ENCODE results near the gene HES5.

Gene HES5

DNA sequence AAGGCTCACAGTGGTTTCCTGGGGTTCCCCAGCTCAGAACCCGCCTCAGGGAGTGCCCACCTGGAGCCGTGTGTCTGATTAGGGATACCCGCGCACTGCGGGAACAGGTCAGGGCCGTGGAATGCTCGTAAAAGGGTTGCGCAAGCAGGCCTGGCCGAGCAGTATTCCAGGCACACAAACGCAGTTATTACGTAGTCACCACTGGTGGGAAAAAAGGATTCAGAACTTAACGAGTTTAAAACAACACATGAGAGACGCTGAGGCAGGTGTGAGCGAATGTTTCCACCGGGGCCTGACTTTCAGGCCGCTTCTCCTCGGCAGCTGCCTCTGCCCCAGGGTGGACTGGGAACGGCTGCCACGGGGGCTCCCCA lies 35.8 kb downstream of the HES5 start:
- Histone ChIP-seq H3K9me3 (ENCODE audit: control insufficient read depth, insufficient read depth, low read depth, low read length) (peaks cover 1% of the 10 kb centered on the region), H3K9ac (ENCODE audit: low read length) (no peak overlapping the region), H3K4me3 (ENCODE audit: low read depth, low read length) (no peak overlapping the region), H3K27ac (ENCODE audit: low read depth, low read length) (no peak overlapping the region), H3K27me3 (ENCODE audit: control insufficient read depth, insufficient read depth, low read length) (peaks cover 7% of the 10 kb centered on the region; the same call in 1 of the 2 replicates), H3K36me3 (ENCODE audit: control insufficient read depth, insufficient read depth, low read length) (no peaks in the 10 kb centered on the region), H3K4me1 (ENCODE audit: control insufficient read depth, insufficient read depth, low read length) (no peaks in the 10 kb centered on the region)

GRCh38 chr1:2493691-2494322 lies 36.3 kb downstream of the HES5 start:
- Histone ChIP-seq H3K9ac (ENCODE audit: low read length) (no peak overlapping the region), H3K27ac (ENCODE audit: low read depth, low read length) (no peak overlapping the region)

GRCh38 chr1:2493218-2493617 lies 36.8 kb downstream of the HES5 start:
- Histone ChIP-seq H3K27me3 (ENCODE audit: control insufficient read depth, insufficient read depth, low read length) (peaks cover 7% of the 10 kb centered on the region; the same call in 1 of the 2 replicates), H3K4me3 (ENCODE audit: low read depth, low read length) (no peak overlapping the region), H3K4me1 (ENCODE audit: control insufficient read depth, insufficient read depth, low read length) (no peaks in the 10 kb centered on the region), H3K9ac (ENCODE audit: low read length) (no peak overlapping the region), H3K36me3 (ENCODE audit: control insufficient read depth, insufficient read depth, low read length) (no peaks in the 10 kb centered on the region), H3K27ac (ENCODE audit: low read depth, low read length) (no peak overlapping the region), H3K9me3 (ENCODE audit: control insufficient read depth, insufficient read depth, low read depth, low read length) (peaks cover 11% of the 10 kb centered on the region)

More at GRCh38 chr1:2493691-2494322, 36.3 kb downstream of the HES5 start:
- H3K4me1 ChIP-seq (ENCODE audit: control insufficient read depth, insufficient read depth, low read length): no peaks in the 10 kb centered on the region
- H3K4me3 ChIP-seq (ENCODE audit: low read depth, low read length): no peak overlapping the region
- peaks cover 6% of the 10 kb centered on the region for H3K9me3 ChIP-seq (ENCODE audit: control insufficient read depth, insufficient read depth, low read depth, low read length)
- peaks cover 7% of the 10 kb centered on the region; the same call in 1 of the 2 replicates for H3K27me3 ChIP-seq (ENCODE audit: control insufficient read depth, insufficient read depth, low read length)
- H3K36me3 ChIP-seq (ENCODE audit: control insufficient read depth, insufficient read depth, low read length): no peaks in the 10 kb centered on the region

GRCh38 chr1:2492091-2492490 lies 38.0 kb downstream of the HES5 start:
- Histone ChIP-seq H3K36me3 (ENCODE audit: control insufficient read depth, insufficient read depth, low read length) (no peaks in the 10 kb centered on the region), H3K4me3 (ENCODE audit: low read depth, low read length) (no peak overlapping the region), H3K9me3 (ENCODE audit: control insufficient read depth, insufficient read depth, low read depth, low read length) (peaks cover 13% of the 10 kb centered on the region), H3K27me3 (ENCODE audit: control insufficient read depth, insufficient read depth, low read length) (peaks cover 3% of the 10 kb centered on the region; the same call in 1 of the 2 replicates), H3K4me1 (ENCODE audit: control insufficient read depth, insufficient read depth, low read length) (no peaks in the 10 kb centered on the region), H3K9ac (ENCODE audit: low read length) (no peak overlapping the region), H3K27ac (ENCODE audit: low read depth, low read length) (no peak overlapping the region)

DNA sequence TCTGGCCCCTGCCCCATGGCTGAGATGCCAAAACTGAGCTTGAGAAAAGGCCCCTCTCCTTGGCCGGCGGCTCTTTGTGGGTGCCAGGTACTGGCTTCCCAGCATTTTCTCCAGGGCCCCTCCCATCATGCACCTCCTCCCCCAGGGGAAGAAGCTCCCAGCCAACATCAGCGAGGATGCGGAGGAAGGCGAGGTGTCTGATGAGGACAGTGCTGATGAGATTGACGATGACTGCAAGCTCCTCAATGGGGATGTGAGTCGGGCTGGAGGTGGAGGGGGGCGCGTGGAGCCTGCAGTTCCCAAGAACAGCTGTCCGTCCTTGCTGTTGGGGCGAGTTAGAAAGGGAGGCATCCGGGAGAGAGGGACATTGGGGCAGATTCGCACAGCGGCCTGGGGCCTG lies 40.4 kb downstream of the HES5 start:
- Histone ChIP-seq H3K4me3 (ENCODE audit: low read depth, low read length) (no peak overlapping the region), H3K4me1 (ENCODE audit: control insufficient read depth, insufficient read depth, low read length) (no peaks in the 10 kb centered on the region), H3K9ac (ENCODE audit: low read length) (no peak overlapping the region), H3K36me3 (ENCODE audit: control insufficient read depth, insufficient read depth, low read length) (no peaks in the 10 kb centered on the region), H3K9me3 (ENCODE audit: control insufficient read depth, insufficient read depth, low read depth, low read length) (peaks cover 13% of the 10 kb centered on the region), H3K27me3 (ENCODE audit: control insufficient read depth, insufficient read depth, low read length) (peaks cover 3% of the 10 kb centered on the region; the same call in 1 of the 2 replicates), H3K27ac (ENCODE audit: low read depth, low read length) (no peak overlapping the region)

DNA sequence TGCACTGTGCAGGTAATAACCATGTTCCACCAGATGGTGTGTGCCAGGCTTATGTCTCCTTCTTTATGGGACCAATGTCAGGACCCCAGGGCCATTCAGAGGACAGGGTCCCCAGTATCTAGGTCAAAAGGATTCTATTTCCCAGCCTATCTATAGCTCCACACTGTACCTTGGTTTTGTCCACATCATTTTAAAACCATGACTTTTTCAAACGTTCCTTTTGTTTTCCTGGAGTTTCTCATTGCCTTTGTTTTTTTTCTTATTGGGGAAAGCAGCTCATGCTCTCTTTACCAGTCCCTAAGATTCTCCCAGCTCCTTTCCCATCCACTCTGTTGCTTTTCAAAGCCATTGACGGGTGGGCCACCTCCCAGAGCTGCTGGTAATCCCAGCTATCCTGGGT lies 41.4 kb downstream of the HES5 start:
- Histone ChIP-seq H3K9me3 (ENCODE audit: control insufficient read depth, insufficient read depth, low read depth, low read length) (peaks cover 13% of the 10 kb centered on the region), H3K27ac (ENCODE audit: low read depth, low read length) (no peak overlapping the region), H3K4me3 (ENCODE audit: low read depth, low read length) (no peak overlapping the region), H3K9ac (ENCODE audit: low read length) (no peak overlapping the region), H3K4me1 (ENCODE audit: control insufficient read depth, insufficient read depth, low read length) (no peaks in the 10 kb centered on the region), H3K36me3 (ENCODE audit: control insufficient read depth, insufficient read depth, low read length) (no peaks in the 10 kb centered on the region), H3K27me3 (ENCODE audit: control insufficient read depth, insufficient read depth, low read length) (peaks cover 3% of the 10 kb centered on the region; the same call in 1 of the 2 replicates)

DNA sequence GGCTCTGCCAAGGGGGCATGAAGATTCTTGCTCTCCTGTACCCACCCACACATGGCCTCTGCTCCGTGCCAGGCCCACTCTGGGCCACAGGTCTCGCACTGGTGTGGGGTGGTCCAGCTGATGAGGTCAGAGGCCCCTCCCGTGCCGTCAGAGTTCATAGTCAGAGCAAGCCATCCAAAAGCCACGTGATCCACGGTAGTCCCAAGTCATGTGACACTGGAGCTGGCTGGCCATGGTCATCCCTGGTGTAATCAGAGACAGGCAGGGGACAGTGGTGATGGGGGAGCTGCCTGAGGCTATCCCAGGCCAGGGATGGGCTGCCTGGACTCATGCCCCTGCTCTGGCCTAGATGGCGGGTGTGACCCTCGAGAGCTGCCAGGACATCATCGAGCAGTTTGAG lies 43.5 kb downstream of the HES5 start:
- Histone ChIP-seq H3K4me1 (ENCODE audit: control insufficient read depth, insufficient read depth, low read length) (no peaks in the 10 kb centered on the region), H3K27me3 (ENCODE audit: control insufficient read depth, insufficient read depth, low read length) (no peaks in the 10 kb centered on the region)

DNA sequence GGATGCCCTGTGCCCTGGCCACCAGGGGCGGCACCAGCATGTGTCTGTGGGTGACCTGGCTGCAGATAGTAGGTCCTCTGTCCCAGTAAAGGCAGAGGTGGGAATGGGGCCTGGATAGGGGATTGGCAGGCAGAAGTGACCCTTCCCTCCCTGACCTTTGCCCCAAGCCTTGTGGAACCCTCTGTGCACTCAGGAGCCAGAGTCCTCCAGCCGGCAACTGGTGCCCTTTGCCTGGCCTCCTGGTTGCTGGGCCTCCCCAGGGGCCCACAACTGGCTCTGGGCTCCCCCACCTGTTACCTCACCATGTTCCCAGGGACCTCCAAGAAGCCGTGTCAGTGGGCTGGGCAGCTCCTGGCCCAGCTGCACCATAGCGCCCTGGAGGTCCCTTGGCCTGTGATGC lies 44.0 kb downstream of the HES5 start:
- Histone ChIP-seq H3K9ac (ENCODE audit: low read length) (no peak overlapping the region), H3K36me3 (ENCODE audit: control insufficient read depth, insufficient read depth, low read length) (no peaks in the 10 kb centered on the region), H3K27ac (ENCODE audit: low read depth, low read length) (no peak overlapping the region), H3K4me1 (ENCODE audit: control insufficient read depth, insufficient read depth, low read length) (no peaks in the 10 kb centered on the region), H3K9me3 (ENCODE audit: control insufficient read depth, insufficient read depth, low read depth, low read length) (peaks cover 13% of the 10 kb centered on the region), H3K4me3 (ENCODE audit: low read depth, low read length) (no peak overlapping the region), H3K27me3 (ENCODE audit: control insufficient read depth, insufficient read depth, low read length) (no peaks in the 10 kb centered on the region)

More for the DNA sequence above, 43.5 kb downstream of the HES5 start:
- Histone ChIP-seq H3K9ac (ENCODE audit: low read length) (no peak overlapping the region), H3K27ac (ENCODE audit: low read depth, low read length) (no peak overlapping the region), H3K36me3 (ENCODE audit: control insufficient read depth, insufficient read depth, low read length) (no peaks in the 10 kb centered on the region), H3K9me3 (ENCODE audit: control insufficient read depth, insufficient read depth, low read depth, low read length) (peaks cover 13% of the 10 kb centered on the region), H3K4me3 (ENCODE audit: low read depth, low read length) (no peak overlapping the region)

DNA sequence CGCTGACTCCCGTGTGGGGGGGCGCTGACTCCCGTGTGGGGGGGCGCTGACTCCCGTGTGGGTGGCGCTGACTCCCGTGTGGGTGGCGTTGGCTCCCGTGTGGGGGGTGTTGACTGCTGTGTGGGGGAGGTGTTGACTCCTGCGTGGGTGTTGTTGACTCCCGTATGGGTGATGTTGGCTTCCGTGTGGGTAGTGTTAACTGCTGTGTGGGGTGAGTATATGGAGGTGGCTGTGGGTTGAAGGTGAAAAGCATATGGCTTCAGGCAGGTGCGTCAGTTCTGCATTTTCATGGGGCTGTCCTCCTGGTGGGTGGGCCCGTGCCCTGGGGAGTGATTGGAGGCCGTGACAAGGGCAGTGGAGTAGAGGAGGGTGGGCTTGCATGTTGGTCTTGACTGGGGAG lies 46.1 kb downstream of the HES5 start:
- Histone ChIP-seq H3K4me1 (ENCODE audit: control insufficient read depth, insufficient read depth, low read length) (no peaks in the 10 kb centered on the region), H3K9me3 (ENCODE audit: control insufficient read depth, insufficient read depth, low read depth, low read length) (peaks cover 8% of the 10 kb centered on the region), H3K4me3 (ENCODE audit: low read depth, low read length) (no peak overlapping the region), H3K27me3 (ENCODE audit: control insufficient read depth, insufficient read depth, low read length) (no peaks in the 10 kb centered on the region), H3K9ac (ENCODE audit: low read length) (no peak overlapping the region), H3K27ac (ENCODE audit: low read depth, low read length) (no peak overlapping the region), H3K36me3 (ENCODE audit: control insufficient read depth, insufficient read depth, low read length) (no peaks in the 10 kb centered on the region)

DNA sequence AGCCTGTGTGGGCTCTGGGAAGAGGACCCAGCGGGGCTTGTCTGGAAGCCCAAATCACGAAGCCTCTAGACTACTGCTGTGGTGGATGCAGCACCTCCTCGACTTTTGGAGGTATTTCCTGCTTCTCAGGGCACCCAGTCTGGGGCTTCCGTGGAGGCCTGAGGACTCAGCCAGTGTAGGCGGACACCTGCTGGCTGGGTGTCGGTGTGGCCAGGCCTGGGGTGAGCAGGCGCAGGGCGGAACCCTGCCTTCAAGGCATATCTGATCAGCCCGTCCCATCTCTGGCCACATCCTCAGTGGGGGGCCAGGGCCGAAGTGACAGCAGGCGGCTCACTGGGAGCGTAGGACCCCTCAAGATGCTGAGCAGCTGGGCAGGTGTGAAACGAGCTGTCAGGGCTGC lies 47.0 kb downstream of the HES5 start:
- no peaks in the 10 kb centered on the region for H3K36me3 ChIP-seq (ENCODE audit: control insufficient read depth, insufficient read depth, low read length)
- no peaks in the 10 kb centered on the region for H3K9me3 ChIP-seq (ENCODE audit: control insufficient read depth, insufficient read depth, low read depth, low read length)
- H3K9ac ChIP-seq (ENCODE audit: low read length): no peak overlapping the region
- H3K27ac ChIP-seq (ENCODE audit: low read depth, low read length): no peak overlapping the region
- no peaks in the 10 kb centered on the region; the same call in 1 of the 2 replicates for H3K27me3 ChIP-seq (ENCODE audit: control insufficient read depth, insufficient read depth, low read length)
- no peaks in the 10 kb centered on the region for H3K4me1 ChIP-seq (ENCODE audit: control insufficient read depth, insufficient read depth, low read length)
- no peak overlapping the region for H3K4me3 ChIP-seq (ENCODE audit: low read depth, low read length)

- Histone ChIP-seq H3K27me3 (ENCODE audit: control insufficient read depth, insufficient read depth, low read length) (no peaks in the 10 kb centered on the region; the same call in 1 of the 2 replicates), H3K9ac (ENCODE audit: low read length) (no peak overlapping the region), H3K9me3 (ENCODE audit: control insufficient read depth, insufficient read depth, low read depth, low read length) (no peaks in the 10 kb centered on the region), H3K4me1 (ENCODE audit: control insufficient read depth, insufficient read depth, low read length) (no peaks in the 10 kb centered on the region), H3K27ac (ENCODE audit: low read depth, low read length) (no peak overlapping the region), H3K4me3 (ENCODE audit: low read depth, low read length) (no peak overlapping the region), H3K36me3 (ENCODE audit: control insufficient read depth, insufficient read depth, low read length) (no peaks in the 10 kb centered on the region)
These were observed 47.5 kb downstream of the HES5 start for GRCh38 chr1:2482588-2482987.
